Suprapubic skin (tissue), 3 donors: ENCODE data around the gene TAS2R9.

Experiments
- CTCF ChIP-seq, 2 donors: fragments of 200-600 bp in 1 of 2; fragments of 450-650 bp in 1 of 2; sonication (generic) in 1 of 2; IDR thresholded peaks; one replicate each; pipeline ENCODE4 v1.5.1; 2016 to 2019; ENCODE audit warnings: antibody characterized with exemption in 2 of 2, mild to moderate bottlenecking in 1 of 2, moderate library complexity in 1 of 2
- EP300 ChIP-seq: sonication (generic); formaldehyde crosslinking; IDR thresholded peaks from one replicate; pipeline ENCODE4 v1.6.1; 2017; ENCODE audit warnings: antibody characterized with exemption
- POLR2A ChIP-seq, 2 donors: fragments of 450-650 bp; IDR thresholded peaks; one replicate each; pipeline ENCODE4 v1.6.1; 2017; ENCODE audit warnings: antibody characterized with exemption in 2 of 2, mild to moderate bottlenecking in 2 of 2, moderate library complexity in 2 of 2

GRCh38 chr12:10838461-10838860 is 28.5 kb upstream of the TAS2R9 start:
- TF ChIP-seq CTCF (IDR thresholded peaks at IDR 0.05) (no peak), EP300 (no peak), POLR2A (IDR thresholded peaks at IDR 0.05) (no peak)
